HCT116 (cell line): ENCODE measurements around the gene MED13L. TPM values are rescaled to one million over a fixed set of nuclear protein-coding genes. Genes with fewer than 3 reads are reported as not detected.

Experiments
- ATAC-seq: fragments of 200-7000 bp; cut with Tn5 transposase; 2 replicates; pipeline ENCODE4 v1.9.1; 2020; ENCODE audit warnings: mild to moderate bottlenecking, moderate library complexity
- BruUV-seq: library from RNA; stranded (reverse); fragments of 400-500 nt; replicated peaks from 2 replicates; lab custom pipeline; 2021; lab: Mats Ljungman, UMichigan
- CTCF ChIA-PET: fragments of 300-600 bp; sonication (Branson Sonifier 250); formaldehyde crosslinking; loops from one replicate; lab custom pipeline; 2021; ENCODE audit warnings: antibody characterized with exemption; lab: Charles Lee
- POLR2A ChIA-PET: fragments of 300-600, 350-600 bp; sonication (Branson Sonifier 250); formaldehyde crosslinking; loops from one replicate; lab custom pipeline; 2021; ENCODE audit warnings: antibody characterized with exemption; lab: Charles Lee
- RAD21 ChIA-PET, 2 experiments: fragments of 300-600 bp; sonication (Branson Sonifier 250); formaldehyde crosslinking; loops; one replicate each; lab custom pipeline; 2023; ENCODE audit warnings: low total read pairs in 2 of 2; ENCODE audit not compliant: uncharacterized antibody in 2 of 2, unreplicated experiment in 2 of 2, low non-redundant PET in 1 of 2; lab: Charles Lee
- DNase-seq: peaks from one replicate; pipeline ENCODE4 v3.0.0-alpha.2; 2010; ENCODE audit warnings: low read depth, low spot score
- H2AFZ ChIP-seq: fragments of 200-600 bp; shearing (Covaris generic), sonication (generic); 2 replicates; pipeline ENCODE4 v1.6.1; 2017; ENCODE audit warnings: low read depth, mixed run types, mixed read lengths, antibody characterized with exemption, low read length; ENCODE audit not compliant: poor library complexity, severe bottlenecking
- H3K27ac ChIP-seq: 2 replicates; pipeline ENCODE4 v1.5.1; 2012; ENCODE audit warnings: low read depth, low read length
- H3K27me3 ChIP-seq: fragments of 200-600 bp; sonication (generic); 2 replicates; pipeline ENCODE4 v1.6.1; 2016; ENCODE audit warnings: mixed run types, low read length, mixed read lengths; ENCODE audit not compliant: insufficient read depth
- H3K36me3 ChIP-seq, 2 experiments: fragments of 200-500 bp in 1 of 2; fragments of 200-600 bp in 1 of 2; sonication (Bioruptor generic) in 1 of 2; sonication (generic) in 1 of 2; 2 replicates each; pipeline versions ENCODE4 v1.5.1 to v1.6.1; 2014 to 2016; ENCODE audit warnings: low read length in 2 of 2, inconsistent platforms in 1 of 2, mixed read lengths in 1 of 2, mixed run types in 1 of 2; ENCODE audit not compliant: insufficient read depth in 2 of 2, control insufficient read depth in 1 of 2
- H3K4me1 ChIP-seq, 2 experiments: fragments of 200-600 bp in 1 of 2; sonication (generic) in 1 of 2; 2 replicates each; pipeline versions ENCODE4 v1.5.1 to v1.6.1; 2012 to 2017; ENCODE audit warnings: low read length in 2 of 2, inconsistent platforms in 1 of 2, mild to moderate bottlenecking in 1 of 2, mixed read lengths in 1 of 2, mixed run types in 1 of 2, moderate library complexity in 1 of 2; ENCODE audit not compliant: insufficient read depth in 2 of 2, control insufficient read depth in 1 of 2
- H3K4me2 ChIP-seq: fragments of 200-600 bp; sonication (generic); 2 replicates; pipeline ENCODE4 v1.6.1; 2017; ENCODE audit warnings: mixed run types, low read length, mixed read lengths
- H3K4me3 ChIP-seq, 2 experiments: fragments of 200-600 bp in 1 of 2; sonication (generic) in 1 of 2; replicated peaks in 1 of 2; 2 replicates each; pipeline ENCODE4 v1.5.1; 2011 to 2016; ENCODE audit warnings: low read length in 2 of 2, control low read depth in 1 of 2, low read depth in 1 of 2, mild to moderate bottlenecking in 1 of 2, mixed read lengths in 1 of 2, mixed run types in 1 of 2
- H3K79me2 ChIP-seq: fragments of 200-600 bp; sonication (generic); 2 replicates; pipeline ENCODE4 v1.6.1; 2017; ENCODE audit warnings: mild to moderate bottlenecking, mixed run types, low read length, moderate library complexity, mixed read lengths; ENCODE audit not compliant: insufficient read depth
- H3K9ac ChIP-seq: fragments of 200-600 bp; sonication (generic); 2 replicates; pipeline ENCODE4 v1.6.1; 2016; ENCODE audit warnings: low read length, mixed read lengths
- H3K9me2 ChIP-seq: fragments of 200-600 bp; sonication (generic), shearing (Covaris generic); 2 replicates; pipeline ENCODE4 v1.6.1; 2017; ENCODE audit warnings: mixed run types, mild to moderate bottlenecking, moderate library complexity; ENCODE audit not compliant: insufficient read depth
- H3K9me3 ChIP-seq, 2 experiments: fragments of 200-500 bp in 1 of 2; fragments of 200-600 bp in 1 of 2; sonication (Bioruptor generic) in 1 of 2; sonication (generic) in 1 of 2; 2 replicates each; pipeline ENCODE4 v1.6.1; 2014 to 2017; ENCODE audit warnings: low read length in 2 of 2, mixed read lengths in 2 of 2, inconsistent platforms in 1 of 2, low read depth in 1 of 2, mild to moderate bottlenecking in 1 of 2, mixed run types in 1 of 2, moderate library complexity in 1 of 2; ENCODE audit not compliant: control insufficient read depth in 1 of 2, insufficient read depth in 1 of 2
- H4K20me1 ChIP-seq: fragments of 200-600 bp; sonication (generic), shearing (Covaris generic); 2 replicates; pipeline ENCODE4 v1.6.1; 2017; ENCODE audit warnings: mixed run types, mild to moderate bottlenecking, moderate library complexity; ENCODE audit not compliant: insufficient read depth
- CBX3 ChIP-seq: IDR thresholded peaks from 2 replicates; pipeline ENCODE4 v1.6.1; 2012; ENCODE audit warnings: low read depth
- CEBPB ChIP-seq: IDR thresholded peaks from 2 replicates; pipeline ENCODE4 v1.6.1; 2012; ENCODE audit warnings: low read depth
- ELF1 ChIP-seq: IDR thresholded peaks from 2 replicates; pipeline ENCODE4 v1.6.1; 2012; ENCODE audit warnings: low read depth, borderline replicate concordance
- EZH2phosphoT487 ChIP-seq: fragments of 200-600 bp; IDR thresholded peaks from 2 replicates; pipeline ENCODE4 v1.6.1; 2018; ENCODE audit warnings: antibody characterized with exemption, borderline replicate concordance
- FOSL1 ChIP-seq: IDR thresholded peaks from 2 replicates; pipeline ENCODE4 v1.6.1; 2012; ENCODE audit warnings: low read depth
- JUND ChIP-seq: IDR thresholded peaks from 2 replicates; pipeline ENCODE4 v1.6.1; 2012
- POLR2A ChIP-seq: IDR thresholded peaks from 2 replicates; pipeline ENCODE4 v1.7.0; 2011; ENCODE audit warnings: borderline replicate concordance; ENCODE audit not compliant: insufficient read depth, insufficient read length; ENCODE audit errors: extremely low read depth
- RAD21 ChIP-seq: IDR thresholded peaks from 2 replicates; pipeline ENCODE4 v1.6.1; 2012; ENCODE audit warnings: low read depth, mild to moderate bottlenecking
- SIN3A ChIP-seq: IDR thresholded peaks from 2 replicates; pipeline ENCODE4 v1.6.1; 2012; ENCODE audit warnings: low read depth
- SP1 ChIP-seq: IDR thresholded peaks from 2 replicates; pipeline ENCODE4 v1.6.1; 2012; ENCODE audit warnings: low read depth
- SRF ChIP-seq: IDR thresholded peaks from 2 replicates; pipeline ENCODE4 v1.6.1; 2012; ENCODE audit warnings: low read depth
- TCF7L2 ChIP-seq: IDR thresholded peaks from 2 replicates; pipeline ENCODE4 v1.7.0; 2011; ENCODE audit warnings: borderline replicate concordance, inconsistent platforms; ENCODE audit not compliant: insufficient read depth, insufficient read length; ENCODE audit errors: extremely low read depth
- YY1 ChIP-seq: IDR thresholded peaks from 2 replicates; pipeline ENCODE4 v1.6.1; 2011; ENCODE audit warnings: low read length, low read depth, moderate library complexity, mild to moderate bottlenecking; ENCODE audit not compliant: insufficient replicate concordance; ENCODE audit errors: extremely low read depth
- ZFX ChIP-seq: fragments of 450-650 bp; IDR thresholded peaks from 2 replicates; pipeline ENCODE4 v1.6.1; 2017
- intact Hi-C: fragments of 100-400 bp; cut with micrococcal nuclease; formaldehyde crosslinking; loops from 2 replicates; pipeline ENCODE4 v1.10.0; 2022
- total RNA-seq: library from RNA; stranded (reverse); gene quantifications from one replicate; pipeline ENCODE4 v1.2.1, GENCODE V29; 2021; ENCODE audit not compliant: unreplicated experiment
- TF ChIP-seq, protein P1 (sequence below), 3 experiments: fragments of 200-600 bp in 1 of 3; sonication (generic) in 1 of 3; IDR thresholded peaks in 2 of 3; conservative IDR thresholded peaks in 1 of 3; 2 replicates each; pipeline ENCODE4 v1.5.1; 2012 to 2017; ENCODE audit warnings: low read depth in 2 of 3, low read length in 2 of 3, antibody characterized with exemption in 1 of 3, borderline replicate concordance in 1 of 3, control low read depth in 1 of 3, mild to moderate bottlenecking in 1 of 3, mixed read lengths in 1 of 3, mixed run types in 1 of 3, moderate library complexity in 1 of 3; ENCODE audit not compliant: insufficient read depth in 1 of 3
- TF ChIP-seq, protein P2 (sequence below): IDR thresholded peaks from 2 replicates; pipeline ENCODE4 v1.6.1; 2012

MED13L gene
- total RNA-seq, 1 experiment from 2014 or later, result 176 TPM

DNA sequence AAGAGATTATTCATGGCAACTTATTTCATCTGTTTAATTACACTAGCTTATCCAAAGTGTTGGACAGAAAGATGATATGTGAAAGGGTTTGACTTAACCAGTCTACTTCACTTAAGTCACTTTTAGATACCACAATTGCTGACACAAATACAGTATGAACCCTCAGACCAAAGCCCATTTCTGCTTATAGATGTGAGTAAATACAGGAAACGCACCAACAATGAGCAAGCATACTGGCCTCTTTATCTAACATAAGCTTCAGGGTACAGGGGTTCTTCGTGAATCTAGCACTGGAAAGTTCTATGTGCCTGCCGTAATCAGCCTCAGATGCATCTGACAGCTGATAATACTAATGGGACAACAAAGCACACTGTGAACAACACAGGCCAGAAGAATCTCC, 209.6 kb downstream of the MED13L start:
- no peaks in the 10 kb centered on the region for H3K9me2 ChIP-seq
- peaks cover 100% of the 10 kb centered on the region for H3K79me2 ChIP-seq
- H3K9ac ChIP-seq, result no peak overlapping the region
- H3K4me3 ChIP-seq, result no peak overlapping the region
- H4K20me1 ChIP-seq, result peaks cover 49% of the 10 kb centered on the region
- H3K36me3 ChIP-seq, result no peaks in the 10 kb centered on the region
- no peak for TF ChIP-seq CBX3
- no peak for TF ChIP-seq SRF
- TF ChIP-seq JUND, result no peak
- no peak for TF ChIP-seq SIN3A
- no peak for TF ChIP-seq EZH2phosphoT487
- TF ChIP-seq TCF7L2, result no peak
- no peak for TF ChIP-seq SP1
- TF ChIP-seq CEBPB, result no peak
- no peak for TF ChIP-seq POLR2A
- no peak for TF ChIP-seq ELF1
- ATAC-seq (no peak), DNase-seq (no peak)
- no peak overlapping the region for H2AFZ ChIP-seq
- no peaks in the 10 kb centered on the region for H3K9me3 ChIP-seq
- POLR2A ChIA-PET, result no interaction called here
- CTCF ChIA-PET, result interaction anchor here (0.8 to 1.6 kb wide), 4 partner anchors 8 to 14 kb away, joined by 3 to 4 read pairs (median 4); no protein-coding TSS in a partner anchor
- H3K27me3 ChIP-seq, result no peaks in the 10 kb centered on the region
- H3K27ac ChIP-seq, result no peak overlapping the region
- H3K4me2 ChIP-seq, result no peak overlapping the region
- no TSS peak for BruUV-seq
- peaks cover 2 to 7% of the 10 kb centered on the region in 2 experiments; a peak in 2 of 4 replicates for H3K4me1 ChIP-seq
- RAD21 ChIA-PET, result interaction anchor here in 1 of 2 experiments (0.5 kb wide), 1 partner anchor 173 kb away, joined by 3 read pairs; no protein-coding TSS in a partner anchor
- intact Hi-C loops, result loop anchor here (5.0 to 10.0 kb wide), 2 partner anchors 537 to 629 kb away; no protein-coding TSS in a partner anchor

DNA sequence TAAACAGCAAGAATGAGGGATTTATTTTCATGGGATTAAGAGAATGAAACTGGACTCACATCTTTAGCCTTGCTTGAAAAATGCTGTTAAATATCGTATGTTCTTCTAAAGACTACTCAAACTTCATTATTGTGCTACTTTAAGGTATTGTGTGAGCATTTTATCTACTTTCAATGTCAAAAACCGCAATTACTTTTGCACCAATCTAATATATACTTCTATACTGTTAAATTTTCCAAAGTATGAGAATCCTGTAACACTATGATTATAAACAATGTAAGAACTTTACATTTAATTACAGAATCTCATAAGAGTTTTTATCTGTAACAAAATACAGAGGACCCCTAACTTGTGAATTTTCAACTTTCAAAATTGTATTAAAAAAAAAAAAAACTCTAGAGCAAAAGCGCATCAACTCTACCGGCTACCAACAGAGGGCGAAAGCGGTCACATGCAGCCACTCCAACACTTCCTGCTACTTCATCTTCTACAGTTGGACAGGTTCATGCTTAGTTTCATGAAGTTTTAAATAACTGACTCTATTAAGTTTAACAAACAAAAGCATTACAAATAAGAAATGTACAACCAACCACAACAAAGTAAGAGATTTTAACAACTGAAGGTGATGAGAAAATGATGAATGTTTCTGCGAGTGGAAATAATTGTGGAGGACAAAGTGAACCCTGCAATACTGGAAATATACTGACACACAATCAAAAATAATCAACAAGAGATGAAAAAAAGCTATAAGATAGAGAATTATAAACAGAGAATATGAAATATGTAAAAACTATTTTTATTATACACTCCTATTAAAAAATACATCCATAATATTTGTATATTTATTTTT, 210.9 kb downstream of the MED13L start:
- ChIA-PET POLR2A (no interaction called here), CTCF (interaction anchor here (1.2 to 1.6 kb wide), 2 partner anchors 9 to 13 kb away, joined by 4 read pairs; no protein-coding TSS in a partner anchor), RAD21 (no interaction called here)
- Histone ChIP-seq H4K20me1 (peaks cover 40% of the 10 kb centered on the region), H3K27me3 (no peaks in the 10 kb centered on the region), H3K4me3 (no peak overlapping the region), H3K27ac (no peak overlapping the region), H3K4me1 (peaks cover 2 to 7% of the 10 kb centered on the region in 2 experiments; a peak in 2 of 4 replicates), H3K36me3 (no peaks in the 10 kb centered on the region), H3K9me3 (no peaks in the 10 kb centered on the region), H3K9ac (no peak overlapping the region), H3K4me2 (no peak overlapping the region), H3K79me2 (peaks cover 100% of the 10 kb centered on the region), H3K9me2 (no peaks in the 10 kb centered on the region), H2AFZ (no peak overlapping the region)
- BruUV-seq, result no TSS peak
- peak; percentile 79 for ATAC-seq
- intact Hi-C loops, result loop anchor here (5.0 to 10.0 kb wide), 2 partner anchors 538 to 631 kb away; no protein-coding TSS in a partner anchor
- DNase-seq, result peak; percentile 33
- TF ChIP-seq RAD21, result peak; percentile 64
- no peak for TF ChIP-seq SRF
- TF ChIP-seq FOSL1, result 0 out of 2 replicates have a peak, but pooled peaks have one; percentile 14
- no peak for TF ChIP-seq EZH2phosphoT487
- TF ChIP-seq ZFX, result no peak
- TF ChIP-seq, protein P1, sequence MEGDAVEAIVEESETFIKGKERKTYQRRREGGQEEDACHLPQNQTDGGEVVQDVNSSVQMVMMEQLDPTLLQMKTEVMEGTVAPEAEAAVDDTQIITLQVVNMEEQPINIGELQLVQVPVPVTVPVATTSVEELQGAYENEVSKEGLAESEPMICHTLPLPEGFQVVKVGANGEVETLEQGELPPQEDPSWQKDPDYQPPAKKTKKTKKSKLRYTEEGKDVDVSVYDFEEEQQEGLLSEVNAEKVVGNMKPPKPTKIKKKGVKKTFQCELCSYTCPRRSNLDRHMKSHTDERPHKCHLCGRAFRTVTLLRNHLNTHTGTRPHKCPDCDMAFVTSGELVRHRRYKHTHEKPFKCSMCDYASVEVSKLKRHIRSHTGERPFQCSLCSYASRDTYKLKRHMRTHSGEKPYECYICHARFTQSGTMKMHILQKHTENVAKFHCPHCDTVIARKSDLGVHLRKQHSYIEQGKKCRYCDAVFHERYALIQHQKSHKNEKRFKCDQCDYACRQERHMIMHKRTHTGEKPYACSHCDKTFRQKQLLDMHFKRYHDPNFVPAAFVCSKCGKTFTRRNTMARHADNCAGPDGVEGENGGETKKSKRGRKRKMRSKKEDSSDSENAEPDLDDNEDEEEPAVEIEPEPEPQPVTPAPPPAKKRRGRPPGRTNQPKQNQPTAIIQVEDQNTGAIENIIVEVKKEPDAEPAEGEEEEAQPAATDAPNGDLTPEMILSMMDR (IDR thresholded peaks at IDR 0.05 in 2 of 3, conservative IDR thresholded peaks at IDR 0.05 in 1 of 3; ENCODE audit: borderline replicate concordance in 1 of 3, insufficient read depth in 1 of 3, low read depth in 2 of 3, low read length in 2 of 3), result peak; percentile 58 to 88 (median 86); a peak in 5 of 6 replicates
- TF ChIP-seq, protein P2, sequence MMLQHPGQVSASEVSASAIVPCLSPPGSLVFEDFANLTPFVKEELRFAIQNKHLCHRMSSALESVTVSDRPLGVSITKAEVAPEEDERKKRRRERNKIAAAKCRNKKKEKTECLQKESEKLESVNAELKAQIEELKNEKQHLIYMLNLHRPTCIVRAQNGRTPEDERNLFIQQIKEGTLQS, result no peak
- TF ChIP-seq YY1, result no peak
- TF ChIP-seq POLR2A, result no peak
